ENCODE results near the gene MED16.
"Not testable (repeated sequence)": the region's sequence is repeated elsewhere in the genome, so short reads cannot be mapped to it uniquely, and the experiment has no call there.

MED16 gene

DNA sequence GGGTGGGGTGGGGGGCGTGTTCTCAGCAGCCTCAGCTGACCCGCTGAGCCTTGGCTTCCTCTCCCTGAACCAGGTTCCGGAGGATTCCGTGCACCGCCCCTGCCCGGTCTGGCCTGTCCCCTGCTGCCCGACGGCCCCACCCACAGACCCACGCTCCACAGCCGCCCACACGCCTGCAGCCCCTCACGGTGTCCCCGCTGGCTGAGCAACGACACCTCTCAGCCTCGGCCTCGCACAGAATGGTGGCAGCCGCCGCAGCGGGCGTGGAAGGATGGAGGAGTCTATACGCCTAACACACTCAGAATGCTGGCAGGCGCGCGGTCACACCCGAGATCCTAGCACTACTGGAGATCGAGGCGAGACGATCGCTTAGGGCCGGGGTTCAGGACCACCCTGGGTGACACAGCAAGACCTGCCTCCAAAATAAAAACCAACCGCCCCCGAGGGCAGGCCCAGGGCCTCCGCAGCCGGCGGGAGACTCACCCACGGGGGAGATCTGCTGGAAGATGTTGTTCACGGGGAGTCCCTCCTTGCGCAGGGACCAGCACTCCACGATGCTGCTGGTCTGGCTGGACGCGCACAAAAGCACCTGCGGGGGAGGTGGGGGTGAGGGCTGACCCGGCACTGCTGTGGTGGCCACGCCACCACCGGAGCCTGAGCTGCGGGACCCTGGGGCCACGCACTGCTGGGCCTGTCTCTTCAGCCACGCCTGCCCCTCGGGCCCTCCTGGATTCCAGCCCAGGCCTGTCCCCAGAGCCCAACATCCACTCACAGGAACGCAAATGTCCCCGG, 8.4 kb downstream of the MED16 start:
- no peaks in the 10 kb centered on the region for H3K9me3 ChIP-seq (ENCODE audit: control insufficient read depth, low read length)
- WGBS, 2 experiments (ENCODE audit: insufficient coverage in 2 of 2): 98% methylated on average over 35 to 48 of the region's 51 CpGs
- H3K27ac ChIP-seq (ENCODE audit: low read depth, low read length, severe bottlenecking): no peak overlapping the region
- H3K4me1 ChIP-seq (ENCODE audit: control insufficient read depth, insufficient read depth, low read length, poor library complexity, severe bottlenecking): no peaks in the 10 kb centered on the region
- H3K36me3 ChIP-seq (ENCODE audit: control insufficient read depth, insufficient read depth, low read length): peaks cover 89% of the 10 kb centered on the region
- no peak overlapping the region for H3K4me3 ChIP-seq (ENCODE audit: extremely low read depth, insufficient read depth, low read length, poor library complexity, severe bottlenecking)

DNA sequence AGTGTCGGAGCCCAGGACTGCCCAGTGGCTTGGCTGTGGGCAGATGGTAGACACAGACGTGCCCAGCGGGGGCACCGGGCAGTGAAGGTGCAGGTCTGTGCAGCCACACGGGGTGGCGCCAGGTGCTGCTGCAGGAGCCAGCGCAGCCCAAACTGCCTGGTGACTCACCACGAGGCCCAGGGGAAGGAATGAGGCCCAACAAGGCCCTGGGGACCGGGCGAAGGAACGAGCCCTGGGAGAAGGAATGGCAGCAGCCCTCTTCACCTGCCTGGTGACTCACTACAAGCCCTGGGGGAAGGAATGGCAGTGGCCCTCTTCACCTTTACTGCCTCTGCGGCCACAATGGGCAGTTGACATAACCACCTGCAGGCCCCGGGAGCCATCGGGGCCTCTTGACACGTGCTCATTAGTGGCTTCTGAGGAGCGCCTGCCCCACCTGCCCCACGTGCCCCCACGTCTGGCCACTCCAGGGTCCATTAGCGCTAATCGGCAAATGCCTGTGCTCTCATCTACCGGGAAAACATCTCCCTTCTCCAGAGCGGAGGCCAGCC, 9.3 kb downstream of the MED16 start:
- Histone ChIP-seq H3K4me1 (ENCODE audit: control insufficient read depth, insufficient read depth, low read length, poor library complexity, severe bottlenecking) (no peaks in the 10 kb centered on the region), H3K4me3 (ENCODE audit: extremely low read depth, insufficient read depth, low read length, poor library complexity, severe bottlenecking) (no peak overlapping the region), H3K36me3 (ENCODE audit: control insufficient read depth, insufficient read depth, low read length) (peaks cover 80% of the 10 kb centered on the region), H3K27ac (ENCODE audit: low read depth, low read length, severe bottlenecking) (no peak overlapping the region), H3K9me3 (ENCODE audit: control insufficient read depth, low read length) (no peaks in the 10 kb centered on the region)
- WGBS, 2 experiments (ENCODE audit: insufficient coverage in 2 of 2): 93 to 95% methylated on average over 21 to 22 of the region's 22 CpGs

DNA sequence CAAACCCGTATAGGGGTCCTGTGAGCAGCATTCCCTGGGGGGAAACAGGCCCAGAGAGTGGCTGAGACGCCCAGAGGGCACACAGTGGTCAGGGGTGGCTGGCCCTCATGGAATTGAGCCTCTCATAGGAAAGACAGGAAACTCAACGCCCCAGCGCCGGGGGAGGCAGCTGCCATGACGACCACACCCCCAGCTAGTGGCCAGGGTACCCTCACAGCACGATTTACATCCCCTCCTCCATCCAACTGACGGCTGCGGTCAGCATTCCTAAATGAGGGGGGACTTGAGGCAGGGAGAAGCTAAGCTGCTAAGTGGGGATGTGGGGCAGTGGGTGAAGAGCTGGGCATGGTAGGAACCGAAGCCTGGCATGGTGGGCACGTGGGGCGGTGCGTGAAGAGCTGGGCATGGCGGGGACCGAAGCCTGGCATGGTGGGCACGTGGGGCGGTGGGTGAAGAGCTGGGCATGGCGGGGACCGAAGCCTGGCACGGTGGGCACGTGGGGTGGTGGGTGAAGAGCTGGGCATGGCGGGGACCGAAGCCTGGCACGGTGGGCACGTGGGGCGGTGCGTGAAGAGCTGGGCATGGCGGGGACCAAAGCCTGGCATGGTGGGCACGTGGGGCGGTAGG, 10.0 kb downstream of the MED16 start:
- H3K4me3 ChIP-seq (ENCODE audit: extremely low read depth, insufficient read depth, low read length, poor library complexity, severe bottlenecking): no peak overlapping the region
- WGBS, 2 experiments (ENCODE audit: insufficient coverage in 2 of 2): 93 to 96% methylated on average over 6 to 8 of the region's 30 CpGs
- H3K4me1 ChIP-seq (ENCODE audit: control insufficient read depth, insufficient read depth, low read length, poor library complexity, severe bottlenecking): no peaks in the 10 kb centered on the region
- no peak overlapping the region for H3K27ac ChIP-seq (ENCODE audit: low read depth, low read length, severe bottlenecking)
- no peaks in the 10 kb centered on the region for H3K9me3 ChIP-seq (ENCODE audit: control insufficient read depth, low read length)
- H3K36me3 ChIP-seq (ENCODE audit: control insufficient read depth, insufficient read depth, low read length): peaks cover 75% of the 10 kb centered on the region

DNA sequence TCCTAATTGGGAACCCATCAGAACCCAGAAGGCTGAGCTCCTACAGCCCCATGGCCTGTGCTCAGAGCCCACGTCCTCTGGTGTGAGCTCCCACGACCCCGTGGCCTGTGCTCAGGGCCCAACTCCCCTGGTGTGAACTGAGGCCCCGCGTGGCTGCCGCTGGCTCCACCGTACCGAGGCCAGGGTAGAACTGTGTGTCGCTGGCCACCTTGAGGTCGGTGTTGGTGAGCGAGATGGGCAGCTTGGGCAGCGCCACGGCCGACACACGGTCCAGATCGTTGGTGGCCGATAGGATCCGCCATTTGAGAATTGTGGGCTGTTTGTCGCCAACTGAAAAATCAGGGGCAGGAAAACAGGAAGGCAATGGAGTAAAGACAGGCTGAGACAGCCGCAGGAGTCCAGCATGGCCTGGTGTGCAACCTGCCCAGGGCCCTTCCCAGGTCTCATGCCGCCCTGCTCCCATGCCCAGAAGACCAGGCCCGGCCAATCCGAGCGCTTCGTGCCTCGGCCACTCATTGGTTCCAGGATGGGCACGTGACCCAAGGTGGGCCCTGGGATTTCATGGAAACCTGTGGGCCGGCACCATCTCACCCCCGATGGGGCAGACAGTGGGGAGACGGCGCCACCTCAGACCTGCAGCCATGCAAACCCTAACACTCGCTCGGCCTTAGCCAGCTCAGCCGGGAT, 11.5 kb downstream of the MED16 start:
- no peaks in the 10 kb centered on the region for H3K4me1 ChIP-seq (ENCODE audit: control insufficient read depth, insufficient read depth, low read length, poor library complexity, severe bottlenecking)
- H3K36me3 ChIP-seq (ENCODE audit: control insufficient read depth, insufficient read depth, low read length): peaks cover 75% of the 10 kb centered on the region
- H3K4me3 ChIP-seq (ENCODE audit: extremely low read depth, insufficient read depth, low read length, poor library complexity, severe bottlenecking): no peak overlapping the region
- 97 to 99% methylated on average over 34 of the region's 34 CpGs for WGBS, 2 experiments (ENCODE audit: insufficient coverage in 2 of 2)
- H3K27ac ChIP-seq (ENCODE audit: low read depth, low read length, severe bottlenecking): no peak overlapping the region
- no peaks in the 10 kb centered on the region for H3K9me3 ChIP-seq (ENCODE audit: control insufficient read depth, low read length)

DNA sequence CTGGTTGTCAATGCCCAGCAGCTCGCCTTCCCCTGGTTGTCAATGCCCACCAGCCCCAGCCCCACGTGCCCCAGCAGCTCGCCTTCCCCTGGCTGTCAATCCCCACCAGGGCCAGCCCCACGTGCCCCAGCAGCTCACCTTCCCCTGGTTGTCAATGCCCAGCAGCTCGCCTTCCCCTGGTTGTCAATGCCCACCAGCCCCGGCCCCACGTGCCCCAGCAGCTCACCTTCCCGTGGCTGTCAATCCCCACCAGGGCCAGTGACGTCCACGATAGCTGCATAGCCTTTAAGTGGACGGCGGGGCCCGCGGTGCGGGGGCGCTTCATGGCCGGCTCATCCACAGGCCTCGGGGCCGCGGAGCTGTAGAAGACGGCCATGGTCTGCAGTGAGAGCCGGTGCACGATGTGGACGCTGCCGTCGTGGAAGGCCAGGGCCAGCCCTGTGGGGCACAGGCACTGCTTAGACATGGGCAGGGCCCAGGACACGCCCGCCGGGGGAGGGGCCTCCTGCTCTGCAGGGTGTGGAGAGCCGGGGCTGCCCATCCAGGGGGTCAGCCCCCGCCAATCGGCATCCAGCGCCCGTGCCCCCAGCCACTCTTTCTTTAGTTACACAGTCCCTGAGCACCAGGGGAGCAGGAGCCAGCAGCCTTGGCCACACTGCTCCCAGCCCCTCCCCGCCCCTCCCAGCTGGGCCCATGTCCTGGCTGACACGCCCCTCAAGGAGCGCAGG, 13.1 kb downstream of the MED16 start:
- Histone ChIP-seq H3K4me3 (ENCODE audit: extremely low read depth, insufficient read depth, low read length, poor library complexity, severe bottlenecking) (no peak overlapping the region), H3K4me1 (ENCODE audit: control insufficient read depth, insufficient read depth, low read length, poor library complexity, severe bottlenecking) (no peaks in the 10 kb centered on the region), H3K36me3 (ENCODE audit: control insufficient read depth, insufficient read depth, low read length) (peaks cover 71% of the 10 kb centered on the region), H3K9me3 (ENCODE audit: control insufficient read depth, low read length) (no peaks in the 10 kb centered on the region), H3K27ac (ENCODE audit: low read depth, low read length, severe bottlenecking) (no peak overlapping the region)
- WGBS, 2 experiments (ENCODE audit: insufficient coverage in 2 of 2): 92 to 95% methylated on average over 34 to 36 of the region's 37 CpGs

DNA sequence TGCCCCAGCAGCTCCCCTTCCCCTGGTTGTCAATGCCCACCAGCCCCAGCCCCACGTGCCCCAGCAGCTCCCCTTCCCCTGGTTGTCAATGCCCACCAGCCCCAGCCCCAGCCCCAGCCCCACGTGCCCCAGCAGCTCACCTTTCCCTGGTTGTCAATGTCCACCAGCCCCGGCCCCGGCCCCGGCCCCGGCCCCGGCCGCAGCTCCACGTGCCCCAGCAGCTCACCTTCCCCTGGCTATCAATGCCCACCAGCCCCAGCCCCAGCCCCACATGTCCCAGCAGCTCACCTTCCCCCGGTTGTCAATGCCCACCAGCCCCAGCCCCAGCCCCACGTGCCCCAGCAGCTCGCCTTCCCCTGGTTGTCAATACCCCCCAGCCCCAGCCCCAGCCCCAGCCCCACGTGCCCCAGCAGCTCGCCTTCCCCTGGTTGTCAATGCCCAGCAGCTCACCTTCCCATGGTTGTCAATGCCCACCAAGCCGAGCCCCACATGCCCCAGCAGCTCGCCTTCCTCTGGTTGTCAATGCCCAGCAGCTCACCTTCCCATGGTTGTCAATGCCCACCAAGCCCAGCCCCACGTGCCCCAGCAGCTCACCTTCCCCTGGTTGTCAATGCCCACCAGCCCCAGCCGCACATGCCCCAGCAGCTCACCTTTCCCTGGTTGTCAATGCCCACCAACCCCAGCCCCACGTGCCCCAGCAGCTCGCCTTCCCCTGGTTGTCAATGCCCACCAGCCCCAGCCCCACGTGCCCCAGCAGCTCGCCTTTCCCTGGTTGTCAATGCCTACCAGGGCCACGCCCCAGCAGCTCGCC, 14.0 kb downstream of the MED16 start:
- H3K36me3 ChIP-seq (ENCODE audit: control insufficient read depth, insufficient read depth, low read length): peaks cover 65% of the 10 kb centered on the region
- not testable (repeated sequence) for H3K27ac ChIP-seq (ENCODE audit: low read depth, low read length, severe bottlenecking); H3K4me3 ChIP-seq (ENCODE audit: extremely low read depth, insufficient read depth, low read length, poor library complexity, severe bottlenecking); H3K9me3 ChIP-seq (ENCODE audit: control insufficient read depth, low read length); H3K4me1 ChIP-seq (ENCODE audit: control insufficient read depth, insufficient read depth, low read length, poor library complexity, severe bottlenecking)
- 89 to 91% methylated on average over 17 to 20 of the region's 24 CpGs for WGBS, 2 experiments (ENCODE audit: insufficient coverage in 2 of 2)

DNA sequence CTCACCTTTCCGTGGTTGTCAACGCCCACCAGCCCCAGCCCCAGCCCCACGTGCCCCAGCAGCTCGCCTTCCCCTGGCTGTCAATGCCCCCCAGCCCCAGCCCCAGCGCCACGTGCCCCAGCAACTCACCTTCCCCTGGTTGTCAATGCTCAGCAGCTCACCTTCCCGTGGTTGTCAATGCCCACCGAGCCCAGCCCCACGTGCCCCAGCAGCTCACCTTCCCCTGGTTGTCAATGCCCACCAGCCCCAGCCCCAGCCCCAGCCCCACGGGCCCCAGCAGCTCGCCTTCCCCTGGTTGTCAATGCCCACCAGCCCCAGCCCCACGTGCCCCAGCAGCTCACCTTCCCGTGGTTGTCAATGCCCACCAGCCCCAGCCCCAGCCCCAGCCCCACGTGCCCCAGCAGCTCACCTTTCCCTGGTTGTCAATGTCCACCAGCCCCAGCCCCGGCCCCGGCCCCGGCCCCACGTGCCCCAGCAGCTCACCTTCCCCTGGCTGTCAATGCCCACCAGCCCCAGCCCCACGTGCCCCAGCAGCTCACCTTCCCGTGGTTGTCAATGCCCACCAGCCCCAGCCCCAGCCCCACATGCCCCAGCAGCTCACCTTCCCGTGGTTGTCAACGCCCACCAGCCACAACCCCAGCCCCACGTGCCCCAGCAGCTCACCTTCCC, 14.9 kb downstream of the MED16 start:
- WGBS, 2 experiments (ENCODE audit: insufficient coverage in 2 of 2): 77 to 90% methylated on average over 6 to 8 of the region's 23 CpGs
- H3K4me1 ChIP-seq (ENCODE audit: control insufficient read depth, insufficient read depth, low read length, poor library complexity, severe bottlenecking); H3K4me3 ChIP-seq (ENCODE audit: extremely low read depth, insufficient read depth, low read length, poor library complexity, severe bottlenecking); H3K27ac ChIP-seq (ENCODE audit: low read depth, low read length, severe bottlenecking); H3K9me3 ChIP-seq (ENCODE audit: control insufficient read depth, low read length): not testable (repeated sequence)
- H3K36me3 ChIP-seq (ENCODE audit: control insufficient read depth, insufficient read depth, low read length): peaks cover 64% of the 10 kb centered on the region

DNA sequence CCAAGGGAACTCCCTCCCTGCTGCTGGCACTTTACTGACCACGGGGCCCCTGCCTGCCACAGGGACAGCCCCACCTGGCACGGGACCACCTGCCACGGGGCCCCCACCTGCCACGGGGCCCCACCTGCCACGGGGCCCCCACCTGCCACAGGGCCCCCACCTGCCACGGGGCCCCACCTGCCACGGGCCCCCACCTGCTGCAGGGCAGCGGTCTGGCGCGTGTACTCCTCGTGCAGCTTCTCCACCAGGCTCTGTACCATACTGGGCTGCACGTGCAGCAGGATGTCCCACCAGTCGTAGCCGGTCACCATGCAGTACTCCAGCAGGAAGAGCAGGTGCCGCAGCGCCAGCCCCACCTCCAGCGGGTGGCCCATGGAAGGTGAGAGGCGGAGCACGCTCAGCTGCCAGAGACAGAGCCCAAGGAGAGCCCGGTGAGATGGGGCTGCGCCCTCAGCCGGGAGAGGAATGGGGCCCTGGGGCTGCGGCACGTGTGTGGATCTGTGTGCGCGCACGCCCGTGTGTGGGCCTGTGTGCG, 16.1 kb downstream of the MED16 start:
- 93% methylated on average over 21 to 27 of the region's 29 CpGs for WGBS, 2 experiments (ENCODE audit: insufficient coverage in 2 of 2)
- H3K4me1 ChIP-seq (ENCODE audit: control insufficient read depth, insufficient read depth, low read length, poor library complexity, severe bottlenecking): no peaks in the 10 kb centered on the region
- no peaks in the 10 kb centered on the region for H3K9me3 ChIP-seq (ENCODE audit: control insufficient read depth, low read length)
- peaks cover 56% of the 10 kb centered on the region for H3K36me3 ChIP-seq (ENCODE audit: control insufficient read depth, insufficient read depth, low read length)
- H3K27ac ChIP-seq (ENCODE audit: low read depth, low read length, severe bottlenecking): no peak overlapping the region
- H3K4me3 ChIP-seq (ENCODE audit: extremely low read depth, insufficient read depth, low read length, poor library complexity, severe bottlenecking): no peak overlapping the region

DNA sequence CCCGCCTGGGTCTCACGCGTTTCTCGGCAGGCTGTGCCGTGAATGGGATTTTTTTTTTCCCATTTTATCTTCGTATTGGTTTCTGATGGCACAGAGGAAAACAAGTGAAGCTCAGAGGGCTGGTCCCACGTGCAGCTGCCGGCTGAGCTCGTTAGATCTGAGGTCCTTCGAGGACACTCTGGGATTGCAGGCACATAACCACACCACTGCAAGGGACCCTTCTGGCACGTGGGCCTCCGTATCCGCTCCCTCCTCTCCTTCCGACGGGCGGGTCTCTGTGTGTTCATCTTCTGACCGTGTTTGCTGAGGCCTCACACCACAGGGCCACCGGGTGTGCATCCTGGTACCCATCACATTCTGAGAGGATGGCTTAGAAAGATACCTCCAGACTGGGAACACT, 16.9 kb downstream of the MED16 start:
- Histone ChIP-seq H3K36me3 (ENCODE audit: control insufficient read depth, insufficient read depth, low read length) (peaks cover 48% of the 10 kb centered on the region), H3K27ac (ENCODE audit: low read depth, low read length, severe bottlenecking) (no peak overlapping the region)
- 93 to 97% methylated on average over 17 to 18 of the region's 18 CpGs for WGBS, 2 experiments (ENCODE audit: insufficient coverage in 2 of 2)

More for the DNA sequence above, 16.9 kb downstream of the MED16 start:
- Histone ChIP-seq H3K4me1 (ENCODE audit: control insufficient read depth, insufficient read depth, low read length, poor library complexity, severe bottlenecking) (no peaks in the 10 kb centered on the region), H3K4me3 (ENCODE audit: extremely low read depth, insufficient read depth, low read length, poor library complexity, severe bottlenecking) (no peak overlapping the region), H3K9me3 (ENCODE audit: control insufficient read depth, low read length) (no peaks in the 10 kb centered on the region)

All from mesodermal cell (in vitro differentiated cells).